ENCODE results near the gene HLCS. TPM values are rescaled to one million over a fixed set of nuclear protein-coding genes. Genes with fewer than 3 reads are reported as not detected.

Gene HLCS
- total and polyA plus RNA-seq, 2 experiments from 2014 or later = 10.6 to 30.4 TPM

DNA sequence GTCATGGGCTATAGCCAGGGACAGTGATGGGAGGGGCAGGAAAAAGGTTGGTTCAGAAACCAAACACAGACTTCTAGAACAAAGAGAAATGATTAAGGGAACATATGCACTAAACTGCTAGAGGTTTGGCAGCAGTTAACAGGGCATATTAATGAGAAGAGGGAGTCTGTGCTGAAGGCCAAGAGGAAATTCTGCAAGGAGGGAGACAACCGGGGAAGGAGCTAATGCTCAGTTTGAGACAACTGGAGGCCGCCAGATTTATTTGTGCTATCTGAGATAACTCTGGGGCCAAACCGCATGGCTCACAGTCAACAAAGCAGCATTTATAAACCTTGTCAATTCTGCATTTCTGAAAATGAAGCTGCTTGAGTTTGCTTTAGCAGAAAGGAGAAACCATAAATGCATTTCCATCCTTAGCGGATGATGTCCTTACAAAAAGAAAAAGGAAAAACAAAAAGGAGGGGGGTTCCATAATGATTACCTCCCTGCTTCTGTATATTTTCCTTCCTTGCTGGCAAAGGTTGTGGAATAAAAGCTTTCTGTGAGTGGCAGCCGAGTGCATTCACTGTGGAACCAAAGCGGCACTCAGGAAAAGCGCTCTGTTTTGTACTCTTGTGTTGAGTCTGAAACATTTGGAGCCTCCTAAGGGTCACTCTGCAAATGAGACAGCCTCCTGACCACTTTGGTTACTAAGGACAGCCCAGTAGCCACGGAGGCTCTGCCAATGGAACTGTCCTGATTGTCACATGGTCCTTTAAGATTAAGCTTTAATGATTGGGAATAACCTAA is 197.2 kb downstream of the HLCS start:
- Histone ChIP-seq H3K9me2 (replicated peaks; ENCODE audit: insufficient read depth) (no peaks in the 10 kb centered on the region), H4K20me1 (ENCODE audit: insufficient read depth, poor library complexity, severe bottlenecking) (no peaks in the 10 kb centered on the region), H3K79me2 (no peaks in the 10 kb centered on the region), H3K9me3 (ENCODE audit: low read depth) (no peaks in the 10 kb centered on the region), H3K27ac (peak overlapping the region; percentile 29), H3K4me3 (no peak overlapping the region), H3K36me3 (replicated peaks; ENCODE audit: insufficient read depth, low read depth) (no peaks in the 10 kb centered on the region), H3K4me2 (peak overlapping the region; percentile 24), H3K27me3 (no peaks in the 10 kb centered on the region), H2AFZ (no peak overlapping the region), H3K4me1 (ENCODE audit: insufficient read depth) (peaks cover 15% of the 10 kb centered on the region)
- 57% methylated on average over 8 of the region's 8 CpGs for WGBS (ENCODE audit: low lambda C conversion rate, missing lambda C conversion rate)
- TF ChIP-seq EZH2 (IDR thresholded peaks at IDR 0.05; ENCODE audit: borderline replicate concordance) (no peak), EZH2phosphoT487 (IDR thresholded peaks at IDR 0.05; ENCODE audit: low read depth, severe bottlenecking, unreplicated experiment) (no peak)
- TF ChIP-seq, protein P1, sequence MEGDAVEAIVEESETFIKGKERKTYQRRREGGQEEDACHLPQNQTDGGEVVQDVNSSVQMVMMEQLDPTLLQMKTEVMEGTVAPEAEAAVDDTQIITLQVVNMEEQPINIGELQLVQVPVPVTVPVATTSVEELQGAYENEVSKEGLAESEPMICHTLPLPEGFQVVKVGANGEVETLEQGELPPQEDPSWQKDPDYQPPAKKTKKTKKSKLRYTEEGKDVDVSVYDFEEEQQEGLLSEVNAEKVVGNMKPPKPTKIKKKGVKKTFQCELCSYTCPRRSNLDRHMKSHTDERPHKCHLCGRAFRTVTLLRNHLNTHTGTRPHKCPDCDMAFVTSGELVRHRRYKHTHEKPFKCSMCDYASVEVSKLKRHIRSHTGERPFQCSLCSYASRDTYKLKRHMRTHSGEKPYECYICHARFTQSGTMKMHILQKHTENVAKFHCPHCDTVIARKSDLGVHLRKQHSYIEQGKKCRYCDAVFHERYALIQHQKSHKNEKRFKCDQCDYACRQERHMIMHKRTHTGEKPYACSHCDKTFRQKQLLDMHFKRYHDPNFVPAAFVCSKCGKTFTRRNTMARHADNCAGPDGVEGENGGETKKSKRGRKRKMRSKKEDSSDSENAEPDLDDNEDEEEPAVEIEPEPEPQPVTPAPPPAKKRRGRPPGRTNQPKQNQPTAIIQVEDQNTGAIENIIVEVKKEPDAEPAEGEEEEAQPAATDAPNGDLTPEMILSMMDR (IDR thresholded peaks at IDR 0.05; ENCODE audit: poor library complexity) = no peak
- DNase-seq (ENCODE audit: low spot score) = no peak

DNA sequence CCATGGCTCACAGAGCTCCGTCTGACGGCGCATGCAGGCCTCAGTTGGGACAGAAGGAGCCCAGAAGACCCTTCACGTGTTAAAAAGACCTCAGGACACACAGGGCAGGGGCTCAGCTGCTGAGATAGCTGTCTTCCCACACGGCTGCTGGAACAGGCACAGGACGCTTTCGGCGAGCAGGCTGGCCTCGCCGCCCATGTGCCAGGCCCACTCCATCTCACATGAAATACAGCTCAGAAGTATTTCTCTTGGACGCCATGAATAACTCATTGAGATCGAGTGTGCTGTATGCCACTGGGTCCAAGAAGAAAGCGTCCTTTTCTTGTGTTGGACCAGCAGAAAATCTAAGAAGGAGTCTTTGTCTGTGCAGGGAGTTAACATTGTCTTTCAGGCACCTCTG is 198.0 kb downstream of the HLCS start:
- Histone ChIP-seq H3K9me3 (ENCODE audit: low read depth) (no peaks in the 10 kb centered on the region), H3K4me1 (ENCODE audit: insufficient read depth) (peaks cover 15% of the 10 kb centered on the region), H3K36me3 (replicated peaks; ENCODE audit: insufficient read depth, low read depth) (no peaks in the 10 kb centered on the region), H2AFZ (no peak overlapping the region), H3K4me3 (no peak overlapping the region), H4K20me1 (ENCODE audit: insufficient read depth, poor library complexity, severe bottlenecking) (no peaks in the 10 kb centered on the region), H3K27me3 (no peaks in the 10 kb centered on the region), H3K27ac (peak overlapping the region; percentile 29), H3K79me2 (no peaks in the 10 kb centered on the region), H3K9me2 (replicated peaks; ENCODE audit: insufficient read depth) (no peaks in the 10 kb centered on the region), H3K4me2 (no peak overlapping the region)
- TF ChIP-seq EZH2phosphoT487 (IDR thresholded peaks at IDR 0.05; ENCODE audit: low read depth, severe bottlenecking, unreplicated experiment) = no peak
- no peak for TF ChIP-seq EZH2 (IDR thresholded peaks at IDR 0.05; ENCODE audit: borderline replicate concordance)
- TF ChIP-seq, protein P1 (IDR thresholded peaks at IDR 0.05; ENCODE audit: poor library complexity) = no peak
- DNase-seq (ENCODE audit: low spot score) = no peak
- WGBS (ENCODE audit: low lambda C conversion rate, missing lambda C conversion rate) = 95% methylated on average over 13 of the region's 13 CpGs

DNA sequence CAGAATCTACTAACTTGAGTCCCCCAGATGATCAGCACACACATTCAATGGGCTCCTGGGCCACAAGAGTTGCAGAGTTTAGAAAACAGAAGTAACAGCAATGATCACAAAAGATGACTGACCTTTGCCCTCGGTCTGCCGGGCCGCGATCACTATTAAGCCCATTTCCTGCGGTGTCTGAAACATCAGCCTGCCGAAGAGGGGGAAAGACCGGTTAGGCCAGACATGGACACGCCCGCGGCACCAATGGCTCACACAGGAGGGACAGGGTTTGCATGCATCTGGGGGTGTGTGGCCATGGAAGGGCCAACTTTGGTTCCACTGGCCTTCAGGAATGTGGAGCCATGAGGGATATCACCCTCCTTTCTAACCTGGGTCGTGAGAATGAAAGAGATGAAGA is 199.4 kb downstream of the HLCS start:
- no peaks in the 10 kb centered on the region for H3K36me3 ChIP-seq (replicated peaks; ENCODE audit: insufficient read depth, low read depth)
- no peaks in the 10 kb centered on the region for H4K20me1 ChIP-seq (ENCODE audit: insufficient read depth, poor library complexity, severe bottlenecking)
- TF ChIP-seq, protein P1 (IDR thresholded peaks at IDR 0.05; ENCODE audit: poor library complexity) = no peak
- no peak for TF ChIP-seq EZH2phosphoT487 (IDR thresholded peaks at IDR 0.05; ENCODE audit: low read depth, severe bottlenecking, unreplicated experiment)
- TF ChIP-seq EZH2 (IDR thresholded peaks at IDR 0.05; ENCODE audit: borderline replicate concordance) = no peak
- no peaks in the 10 kb centered on the region for H3K79me2 ChIP-seq
- H3K4me3 ChIP-seq = no peak overlapping the region
- 91% methylated on average over 11 of the region's 11 CpGs for WGBS (ENCODE audit: low lambda C conversion rate, missing lambda C conversion rate)
- no peaks in the 10 kb centered on the region for H3K9me3 ChIP-seq (ENCODE audit: low read depth)
- H3K4me1 ChIP-seq (ENCODE audit: insufficient read depth) = peaks cover 15% of the 10 kb centered on the region
- H3K9me2 ChIP-seq (replicated peaks; ENCODE audit: insufficient read depth) = no peaks in the 10 kb centered on the region
- no peak overlapping the region for H3K4me2 ChIP-seq
- no peaks in the 10 kb centered on the region for H3K27me3 ChIP-seq
- H3K27ac ChIP-seq = no peak overlapping the region
- no peak for DNase-seq (ENCODE audit: low spot score)
- H2AFZ ChIP-seq = no peak overlapping the region
